ENCODE results near the gene TAS2R16. TPM values are rescaled to one million over a fixed set of nuclear protein-coding genes. Genes with fewer than 3 reads are reported as not detected.

The TAS2R16 gene
- total and polyA plus RNA-seq, 2 experiments from 2014 or later = not detected

DNA sequence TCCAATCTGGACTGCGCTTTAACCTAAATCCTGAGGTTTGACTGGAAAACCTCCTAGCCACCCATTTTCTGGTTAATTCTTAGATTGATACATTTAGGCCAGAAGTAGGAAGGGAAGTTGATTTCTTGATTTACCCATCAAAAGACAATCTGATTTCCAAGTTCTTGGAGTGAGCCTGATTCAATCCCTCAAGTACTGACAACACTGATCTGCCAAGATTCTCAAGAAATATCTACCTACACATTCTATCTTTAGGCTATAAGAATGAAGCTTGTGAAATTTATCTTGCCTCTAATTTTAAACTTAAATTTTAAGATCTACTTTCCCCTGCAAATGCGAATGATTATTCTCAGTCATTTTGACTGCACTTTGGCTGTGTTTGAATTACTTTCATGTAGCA lies 5.9 kb downstream of the TAS2R16 start:
- TF ChIP-seq EZH2 (IDR thresholded peaks at IDR 0.05; ENCODE audit: low read depth, unreplicated experiment) = no peak
- TF ChIP-seq STAT1 (IDR thresholded peaks at IDR 0.05; ENCODE audit: unreplicated experiment) = no peak
- TF ChIP-seq, protein P1, sequence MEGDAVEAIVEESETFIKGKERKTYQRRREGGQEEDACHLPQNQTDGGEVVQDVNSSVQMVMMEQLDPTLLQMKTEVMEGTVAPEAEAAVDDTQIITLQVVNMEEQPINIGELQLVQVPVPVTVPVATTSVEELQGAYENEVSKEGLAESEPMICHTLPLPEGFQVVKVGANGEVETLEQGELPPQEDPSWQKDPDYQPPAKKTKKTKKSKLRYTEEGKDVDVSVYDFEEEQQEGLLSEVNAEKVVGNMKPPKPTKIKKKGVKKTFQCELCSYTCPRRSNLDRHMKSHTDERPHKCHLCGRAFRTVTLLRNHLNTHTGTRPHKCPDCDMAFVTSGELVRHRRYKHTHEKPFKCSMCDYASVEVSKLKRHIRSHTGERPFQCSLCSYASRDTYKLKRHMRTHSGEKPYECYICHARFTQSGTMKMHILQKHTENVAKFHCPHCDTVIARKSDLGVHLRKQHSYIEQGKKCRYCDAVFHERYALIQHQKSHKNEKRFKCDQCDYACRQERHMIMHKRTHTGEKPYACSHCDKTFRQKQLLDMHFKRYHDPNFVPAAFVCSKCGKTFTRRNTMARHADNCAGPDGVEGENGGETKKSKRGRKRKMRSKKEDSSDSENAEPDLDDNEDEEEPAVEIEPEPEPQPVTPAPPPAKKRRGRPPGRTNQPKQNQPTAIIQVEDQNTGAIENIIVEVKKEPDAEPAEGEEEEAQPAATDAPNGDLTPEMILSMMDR (conservative IDR thresholded peaks at IDR 0.05; ENCODE audit: low read depth in 2 of 2) = no peak
- no peak for TF ChIP-seq ZNF331 (CRISPR knock-in tag; IDR thresholded peaks at IDR 0.05; ENCODE audit: low read depth)
- TF ChIP-seq CREB1 (CRISPR knock-in tag; IDR thresholded peaks at IDR 0.05; ENCODE audit: low read depth) = no peak

DNA sequence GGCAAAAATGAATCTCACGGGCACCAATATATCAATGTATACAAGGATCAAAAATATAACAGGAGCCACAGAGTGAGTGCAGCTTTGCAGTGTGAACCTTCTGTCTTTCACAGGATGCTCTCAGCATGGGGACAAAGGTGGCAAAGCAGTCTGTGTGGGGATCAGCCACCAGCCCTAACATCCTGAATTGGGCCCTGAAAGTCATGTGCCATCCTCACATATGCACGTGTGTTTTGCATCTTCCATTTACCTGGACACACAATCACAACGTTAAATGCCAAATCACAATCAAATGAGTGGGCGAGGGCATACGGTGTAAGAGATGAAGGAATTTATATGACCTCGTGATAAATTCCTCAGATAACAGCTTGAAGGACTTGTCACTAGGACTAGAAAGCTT lies 6.5 kb downstream of the TAS2R16 start:
- no peak overlapping the region for H3K4me2 ChIP-seq
- H3K4me3 ChIP-seq = no peak overlapping the region
- H3K79me2 ChIP-seq (replicated peaks; ENCODE audit: insufficient read depth) = no peaks in the 10 kb centered on the region
- no peaks in the 10 kb centered on the region for H3F3A ChIP-seq (replicated peaks; ENCODE audit: low read depth)
- Mint-ChIP-seq H3K4me1 (peaks cover 2% of the 10 kb centered on the region; the same call in 1 of the 3 replicates), H3K27me3 (ENCODE audit: insufficient read depth, low read depth, poor library complexity) (peaks cover 1% of the 10 kb centered on the region), H3K27ac (no peak overlapping the region), H3K36me3 (ENCODE audit: low read depth) (no peaks in the 10 kb centered on the region), H3K4me3 (no peak overlapping the region), H3K9me3 (no peaks in the 10 kb centered on the region)
- no peak overlapping the region for H2AFZ ChIP-seq
- peaks cover 4% of the 10 kb centered on the region; the same call in 1 of the 2 replicates for H3K9me2 ChIP-seq (ENCODE audit: insufficient read depth)
- TF ChIP-seq EZH2 (IDR thresholded peaks at IDR 0.05; ENCODE audit: low read depth, unreplicated experiment) (no peak), CREB1 (CRISPR knock-in tag; IDR thresholded peaks at IDR 0.05; ENCODE audit: low read depth) (no peak), EZH2phosphoT487 (IDR thresholded peaks at IDR 0.05; ENCODE audit: unreplicated experiment) (no peak), NANOG (IDR thresholded peaks at IDR 0.05; ENCODE audit: borderline replicate concordance) (no peak)
- TF ChIP-seq, protein P2, sequence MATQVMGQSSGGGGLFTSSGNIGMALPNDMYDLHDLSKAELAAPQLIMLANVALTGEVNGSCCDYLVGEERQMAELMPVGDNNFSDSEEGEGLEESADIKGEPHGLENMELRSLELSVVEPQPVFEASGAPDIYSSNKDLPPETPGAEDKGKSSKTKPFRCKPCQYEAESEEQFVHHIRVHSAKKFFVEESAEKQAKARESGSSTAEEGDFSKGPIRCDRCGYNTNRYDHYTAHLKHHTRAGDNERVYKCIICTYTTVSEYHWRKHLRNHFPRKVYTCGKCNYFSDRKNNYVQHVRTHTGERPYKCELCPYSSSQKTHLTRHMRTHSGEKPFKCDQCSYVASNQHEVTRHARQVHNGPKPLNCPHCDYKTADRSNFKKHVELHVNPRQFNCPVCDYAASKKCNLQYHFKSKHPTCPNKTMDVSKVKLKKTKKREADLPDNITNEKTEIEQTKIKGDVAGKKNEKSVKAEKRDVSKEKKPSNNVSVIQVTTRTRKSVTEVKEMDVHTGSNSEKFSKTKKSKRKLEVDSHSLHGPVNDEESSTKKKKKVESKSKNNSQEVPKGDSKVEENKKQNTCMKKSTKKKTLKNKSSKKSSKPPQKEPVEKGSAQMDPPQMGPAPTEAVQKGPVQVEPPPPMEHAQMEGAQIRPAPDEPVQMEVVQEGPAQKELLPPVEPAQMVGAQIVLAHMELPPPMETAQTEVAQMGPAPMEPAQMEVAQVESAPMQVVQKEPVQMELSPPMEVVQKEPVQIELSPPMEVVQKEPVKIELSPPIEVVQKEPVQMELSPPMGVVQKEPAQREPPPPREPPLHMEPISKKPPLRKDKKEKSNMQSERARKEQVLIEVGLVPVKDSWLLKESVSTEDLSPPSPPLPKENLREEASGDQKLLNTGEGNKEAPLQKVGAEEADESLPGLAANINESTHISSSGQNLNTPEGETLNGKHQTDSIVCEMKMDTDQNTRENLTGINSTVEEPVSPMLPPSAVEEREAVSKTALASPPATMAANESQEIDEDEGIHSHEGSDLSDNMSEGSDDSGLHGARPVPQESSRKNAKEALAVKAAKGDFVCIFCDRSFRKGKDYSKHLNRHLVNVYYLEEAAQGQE (IDR thresholded peaks at IDR 0.05; ENCODE audit: unreplicated experiment) = no peak
- H3K36me3 ChIP-seq (ENCODE audit: insufficient read depth) = no peaks in the 10 kb centered on the region
- ATAC-seq (no peak), DNase-seq (ENCODE audit: low spot score) (no peak)
- H3K4me1 ChIP-seq (ENCODE audit: insufficient read depth) = peaks cover under 1% of the 10 kb centered on the region; the same call in 1 of the 2 replicates
- H3K27me3 ChIP-seq (ENCODE audit: insufficient read depth) = no peaks in the 10 kb centered on the region
- H3K27ac ChIP-seq (ENCODE audit: low read depth) = no peak overlapping the region
- H4K20me1 ChIP-seq (replicated peaks; ENCODE audit: insufficient read depth) = no peaks in the 10 kb centered on the region

More for the DNA sequence above, 5.9 kb downstream of the TAS2R16 start:
- peaks cover 6% of the 10 kb centered on the region; the same call in 1 of the 2 replicates for H3K9me2 ChIP-seq (ENCODE audit: insufficient read depth)
- no peak overlapping the region for H3K4me3 ChIP-seq
- H3K27ac Mint-ChIP-seq = no peak overlapping the region
- H3K36me3 Mint-ChIP-seq (ENCODE audit: low read depth) = no peaks in the 10 kb centered on the region
- DNase-seq (ENCODE audit: low spot score) (no peak), ATAC-seq (no peak)
- 0 out of 2 replicates have a peak overlapping the region, but pooled peaks have one; percentile 45 for H2AFZ ChIP-seq
- H3K4me1 ChIP-seq (ENCODE audit: insufficient read depth) = no peaks in the 10 kb centered on the region; the same call in 1 of the 2 replicates
- peaks cover 1% of the 10 kb centered on the region for H3K27me3 Mint-ChIP-seq (ENCODE audit: insufficient read depth, low read depth, poor library complexity)
- no peaks in the 10 kb centered on the region for H3K79me2 ChIP-seq (replicated peaks; ENCODE audit: insufficient read depth)
- no peak overlapping the region for H3K27ac ChIP-seq (ENCODE audit: low read depth)
- H4K20me1 ChIP-seq (replicated peaks; ENCODE audit: insufficient read depth) = no peaks in the 10 kb centered on the region
- no peak overlapping the region for H3K4me2 ChIP-seq
- H3K27me3 ChIP-seq (ENCODE audit: insufficient read depth) = no peaks in the 10 kb centered on the region
- no peaks in the 10 kb centered on the region for H3K9me3 Mint-ChIP-seq
- no peak overlapping the region for H3K4me3 Mint-ChIP-seq
- no peaks in the 10 kb centered on the region for H3F3A ChIP-seq (replicated peaks; ENCODE audit: low read depth)
- peaks cover 2% of the 10 kb centered on the region; the same call in 1 of the 3 replicates for H3K4me1 Mint-ChIP-seq
- no peaks in the 10 kb centered on the region for H3K36me3 ChIP-seq (ENCODE audit: insufficient read depth)
